Urinary bladder (tissue), 4 donors: ENCODE data around the gene MAP3K20. TPM values are rescaled to one million over a fixed set of nuclear protein-coding genes. Genes with fewer than 3 reads are reported as not detected.
"Not testable (repeated sequence)": the region's sequence is repeated elsewhere in the genome, so short reads cannot be mapped to it uniquely, and the experiment has no call there.

ENCODE experiments used
- DNase-seq: peaks from one replicate; pipeline ENCODE4 v3.0.0-alpha.2; 2015; ENCODE audit errors: extremely low spot score
- H3K27ac ChIP-seq: one replicate; pipeline ENCODE4 v1.5.1; 2013; ENCODE audit warnings: low read depth, mild to moderate bottlenecking, moderate library complexity
- H3K36me3 ChIP-seq: one replicate; pipeline ENCODE4 v1.6.1; 2013; ENCODE audit warnings: mild to moderate bottlenecking, moderate library complexity; ENCODE audit not compliant: insufficient read depth
- H3K4me1 ChIP-seq: one replicate; pipeline ENCODE4 v1.6.1; 2013; ENCODE audit warnings: mild to moderate bottlenecking, moderate library complexity; ENCODE audit not compliant: insufficient read depth
- H3K4me3 ChIP-seq: one replicate; pipeline ENCODE4 v1.5.1; 2013; ENCODE audit warnings: low read depth, low read length
- WGBS: extraction: QIAGEN DNeasy Blood & Tissue Kit; methylation state at CpG from one replicate; pipeline ENCODE4 v1.1.7; 2013; 5-methylcytosine and 5-hydroxymethylcytosine counted together
- polyA plus RNA-seq: library from polyadenylated mRNA; stranded (reverse); fragments of 200-250 nt; gene quantifications from one replicate; pipeline ENCODE4 v1.2.3, GENCODE V29; 2013
- total RNA-seq: library from RNA; depleted of rRNA; stranded (reverse); fragments of >200 nt; gene quantifications from one replicate; pipeline ENCODE4 v1.2.3, GENCODE V29; 2014
- donor health status: healthy with polysubstance abuse.
- donor health status: healthy.

The MAP3K20 gene
- total and polyA plus RNA-seq, 2 donors = 140 TPM

DNA sequence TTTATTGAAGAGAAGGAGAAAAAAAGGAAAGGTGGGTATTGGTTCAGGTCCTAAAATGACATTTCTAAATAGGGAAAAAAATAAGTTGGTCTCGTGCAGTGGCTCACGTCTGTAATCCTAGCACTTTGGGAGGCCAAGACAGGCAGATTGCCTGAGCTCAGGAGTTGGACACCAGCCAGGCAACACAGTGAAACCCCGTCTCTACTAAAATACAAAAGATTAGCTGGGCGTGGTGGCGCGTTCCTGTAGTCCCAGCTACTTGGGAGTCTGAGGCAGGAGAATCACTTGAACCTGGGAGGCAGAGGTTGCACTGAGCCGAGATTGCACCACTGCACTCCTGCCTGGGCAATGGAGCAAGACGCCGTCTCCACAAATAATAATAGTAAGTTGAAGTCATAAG is 131.5 kb downstream of the MAP3K20 start:
- not testable (repeated sequence) for H3K4me3 ChIP-seq, H3K27ac ChIP-seq, DNase-seq, H3K4me1 ChIP-seq, H3K36me3 ChIP-seq
- 50% methylated on average over 9 of the region's 9 CpGs for WGBS

DNA sequence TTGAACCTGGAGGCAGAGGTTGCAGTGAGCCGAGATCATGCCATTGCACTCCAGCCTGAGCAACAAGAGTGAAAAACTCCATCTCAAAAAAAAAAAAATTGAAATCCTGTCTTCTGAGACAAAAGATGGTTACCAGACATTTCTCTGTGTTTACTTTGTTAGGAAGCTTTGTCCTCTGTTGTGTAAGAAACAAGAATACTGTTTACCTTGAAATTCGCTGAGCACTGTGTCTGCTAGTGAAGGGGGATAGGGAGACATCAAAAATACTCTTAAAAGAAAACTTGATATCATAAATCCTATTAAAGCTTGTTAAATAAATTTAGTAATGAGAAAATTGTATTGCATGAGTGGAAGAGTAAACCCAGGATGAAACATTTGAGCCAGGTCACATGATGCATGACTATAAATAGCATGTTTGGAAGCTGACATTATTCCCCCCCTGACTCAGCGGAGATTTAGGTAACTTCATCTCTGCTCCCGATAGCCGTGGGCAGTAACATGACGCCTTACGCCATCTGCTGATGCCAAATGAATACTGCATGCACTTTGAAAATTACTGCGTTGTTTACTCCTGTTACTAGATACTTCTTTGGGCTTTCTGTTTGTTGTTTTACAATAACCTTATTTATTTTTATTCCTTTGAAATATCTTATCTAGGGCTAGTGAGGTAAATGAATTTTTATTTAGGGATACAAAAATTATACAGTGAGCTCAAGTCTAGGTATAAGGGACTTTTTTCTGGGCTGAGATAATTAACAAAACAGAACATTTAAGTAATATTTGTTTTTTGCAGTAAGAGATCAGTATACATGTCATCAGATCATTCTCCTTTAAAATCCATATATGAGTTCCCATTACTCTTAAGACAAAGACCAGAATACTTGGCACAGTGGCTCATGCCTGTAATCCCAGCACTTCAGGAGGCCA is 134.9 kb downstream of the MAP3K20 start:
- 11% methylated on average over 8 of the region's 8 CpGs for WGBS
- peak; percentile 77 for DNase-seq

DNA sequence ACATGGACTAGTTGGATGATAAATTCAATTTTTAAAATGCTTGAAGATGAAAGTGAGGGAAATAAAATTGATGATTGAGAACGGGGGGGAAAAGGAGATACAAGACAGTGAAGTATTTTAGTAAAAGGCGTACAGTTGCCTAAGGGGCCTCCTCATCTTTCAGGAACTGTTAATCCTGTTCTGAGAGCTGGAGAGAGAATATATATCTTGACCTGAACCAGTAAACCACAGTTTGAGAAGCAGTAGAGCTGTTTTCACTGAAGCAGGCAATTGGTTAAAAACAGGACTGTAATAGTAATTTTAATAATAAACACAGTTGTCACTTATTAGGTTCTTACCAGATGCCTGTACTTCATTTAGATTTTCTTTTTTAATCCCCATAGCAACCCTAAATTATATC is 137.5 kb downstream of the MAP3K20 start:
- Histone ChIP-seq H3K36me3 (no peaks in the 10 kb centered on the region), H3K4me3 (no peak overlapping the region), H3K27ac (no peak overlapping the region), H3K4me1 (no peaks in the 10 kb centered on the region)
- 57% methylated on average over 2 of the region's 2 CpGs for WGBS
- no peak for DNase-seq

More for the DNA sequence above, 134.9 kb downstream of the MAP3K20 start:
- H3K4me3 ChIP-seq = no peak overlapping the region
- no peaks in the 10 kb centered on the region for H3K4me1 ChIP-seq
- H3K36me3 ChIP-seq = no peaks in the 10 kb centered on the region
- H3K27ac ChIP-seq = peak overlapping the region; percentile 48

- WGBS = 69% methylated on average over 5 of the region's 5 CpGs
- Histone ChIP-seq H3K4me1 (no peaks in the 10 kb centered on the region), H3K36me3 (no peaks in the 10 kb centered on the region)
These were observed 138.6 kb downstream of the MAP3K20 start for GRCh38 chr2:173214213-173214612.

GRCh38 chr2:173215316-173215715 is 139.7 kb downstream of the MAP3K20 start:
- no peaks in the 10 kb centered on the region for H3K4me1 ChIP-seq
- WGBS = 94% methylated on average over 4 of the region's 4 CpGs
- H3K36me3 ChIP-seq = no peaks in the 10 kb centered on the region
- no peak overlapping the region for H3K4me3 ChIP-seq
- no peak for DNase-seq
- no peak overlapping the region for H3K27ac ChIP-seq

More at GRCh38 chr2:173214213-173214612, 138.6 kb downstream of the MAP3K20 start:
- no peak for DNase-seq
- Histone ChIP-seq H3K27ac (no peak overlapping the region), H3K4me3 (no peak overlapping the region)

- 89% methylated on average over 1 of the region's 1 CpG for WGBS
- Histone ChIP-seq H3K4me3 (no peak overlapping the region), H3K4me1 (no peaks in the 10 kb centered on the region), H3K27ac (no peak overlapping the region), H3K36me3 (no peaks in the 10 kb centered on the region)
- no peak for DNase-seq
These were observed 140.4 kb downstream of the MAP3K20 start for GRCh38 chr2:173216051-173216450.

DNA sequence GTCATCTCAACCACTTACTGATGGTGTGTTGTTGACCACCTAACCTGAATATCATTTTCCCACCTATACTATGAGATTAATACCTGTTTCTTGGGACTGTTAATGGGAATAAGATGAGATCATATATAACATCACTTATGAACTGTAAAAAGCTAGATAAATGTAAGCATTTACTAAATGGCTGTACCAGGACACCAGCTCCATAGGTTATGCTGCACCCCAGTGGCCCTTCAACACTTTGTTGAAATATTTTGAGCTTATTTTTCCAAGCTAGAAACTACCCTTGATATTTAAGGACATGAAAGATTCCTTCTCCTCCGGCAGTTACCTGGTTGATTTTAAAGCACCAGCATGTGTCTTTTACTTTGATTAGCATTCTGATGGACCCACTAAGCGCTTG is 141.0 kb downstream of the MAP3K20 start:
- Histone ChIP-seq H3K27ac (no peak overlapping the region), H3K4me3 (no peak overlapping the region), H3K36me3 (no peaks in the 10 kb centered on the region), H3K4me1 (no peaks in the 10 kb centered on the region)
- DNase-seq = no peak
- 92% methylated on average over 2 of the region's 2 CpGs for WGBS

DNA sequence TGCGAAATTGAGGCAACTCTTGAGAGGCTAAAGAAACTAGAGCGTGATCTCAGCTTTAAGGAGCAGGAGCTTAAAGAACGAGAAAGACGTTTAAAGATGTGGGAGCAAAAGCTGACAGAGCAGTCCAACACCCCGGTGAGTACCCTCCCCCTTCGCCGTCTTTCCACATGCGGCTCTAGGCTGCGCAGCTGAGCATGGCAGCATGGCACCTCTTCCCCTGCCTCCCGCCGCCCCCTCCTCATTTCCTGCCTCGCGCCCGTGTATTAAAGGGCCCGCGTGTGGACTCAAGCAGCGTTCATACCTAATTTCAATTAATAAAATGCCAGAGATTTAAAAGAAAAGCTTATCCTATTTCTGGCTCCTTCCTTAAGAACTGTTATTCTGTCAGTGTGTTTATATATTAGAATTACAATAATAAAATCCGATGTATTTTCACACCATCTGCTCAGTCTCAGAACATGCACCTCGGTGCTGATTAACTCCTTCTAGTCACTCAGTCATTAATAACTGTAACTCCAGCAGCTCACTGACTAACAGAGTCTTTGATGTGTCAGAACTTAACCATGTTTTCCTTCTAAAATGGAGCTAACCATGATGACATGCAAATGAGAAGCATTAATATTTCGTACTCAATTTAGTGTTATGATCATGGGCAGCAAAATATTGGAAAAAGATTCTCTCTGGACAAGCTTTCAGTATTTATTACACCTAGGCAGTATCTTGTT is 141.6 kb downstream of the MAP3K20 start:
- H3K4me1 ChIP-seq = no peaks in the 10 kb centered on the region
- H3K27ac ChIP-seq = no peak overlapping the region
- H3K36me3 ChIP-seq = no peaks in the 10 kb centered on the region
- WGBS = 54% methylated on average over 20 of the region's 20 CpGs
- no peak for DNase-seq
- H3K4me3 ChIP-seq = no peak overlapping the region

GRCh38 chr2:173218326-173219056 is 142.8 kb downstream of the MAP3K20 start:
- DNase-seq = no peak
- no peaks in the 10 kb centered on the region for H3K4me1 ChIP-seq
- whole genome bisulfite sequencing = 22% methylated on average over 6 of the region's 6 CpGs
- no peak overlapping the region for H3K27ac ChIP-seq
- H3K36me3 ChIP-seq = no peaks in the 10 kb centered on the region
- no peak overlapping the region for H3K4me3 ChIP-seq

- no peak for DNase-seq
- Histone ChIP-seq H3K4me3 (no peak overlapping the region), H3K4me1 (no peaks in the 10 kb centered on the region), H3K27ac (no peak overlapping the region), H3K36me3 (no peaks in the 10 kb centered on the region)
- WGBS = 69% methylated on average over 4 of the region's 4 CpGs
These were observed 145.6 kb downstream of the MAP3K20 start for GRCh38 chr2:173221132-173221695.

DNA sequence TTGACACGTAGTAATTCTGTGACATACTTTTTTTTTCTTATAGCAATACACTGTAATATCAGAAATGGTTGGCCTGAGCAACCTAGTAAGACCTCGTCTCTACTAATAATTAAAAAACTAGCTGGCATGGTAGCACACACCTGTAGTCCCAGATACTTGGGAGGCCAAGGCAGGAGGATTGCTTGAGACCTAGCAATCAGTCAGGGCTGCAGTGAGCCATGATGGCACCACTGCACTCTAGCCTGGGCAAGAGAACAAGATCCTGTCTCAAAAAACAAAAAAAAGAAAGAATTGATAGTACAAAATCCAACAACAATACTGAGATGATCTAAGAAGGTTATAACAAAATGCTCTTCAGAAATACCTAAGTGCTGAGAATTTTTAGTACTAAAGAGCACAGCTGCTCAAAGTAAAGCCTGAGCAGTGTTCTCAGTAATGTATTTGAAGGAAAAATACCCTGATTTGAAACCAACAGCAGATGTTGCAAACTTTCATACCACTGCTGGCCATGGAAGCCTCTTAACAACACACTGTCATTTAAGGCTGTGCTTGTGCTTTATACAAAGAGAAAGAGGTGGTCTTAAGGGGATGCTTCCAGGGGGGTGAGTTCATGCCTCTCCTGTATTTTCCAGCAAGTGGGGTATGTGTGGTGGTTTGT is 146.4 kb downstream of the MAP3K20 start:
- WGBS = 87% methylated on average over 2 of the region's 2 CpGs

GRCh38 chr2:173223871-173224270 is 148.2 kb downstream of the MAP3K20 start:
- 58% methylated on average over 2 of the region's 2 CpGs for WGBS
- no peaks in the 10 kb centered on the region for H3K36me3 ChIP-seq
- no peaks in the 10 kb centered on the region for H3K4me1 ChIP-seq
- no peak overlapping the region for H3K4me3 ChIP-seq
- DNase-seq = no peak
- H3K27ac ChIP-seq = no peak overlapping the region

More for the DNA sequence above, 146.4 kb downstream of the MAP3K20 start:
- no peak for DNase-seq
- no peaks in the 10 kb centered on the region for H3K36me3 ChIP-seq
- no peaks in the 10 kb centered on the region for H3K4me1 ChIP-seq
- no peak overlapping the region for H3K4me3 ChIP-seq
- H3K27ac ChIP-seq = no peak overlapping the region
